SK-N-SH (cell line): ENCODE measurements around the gene IZUMO4. TPM values are rescaled to one million over a fixed set of nuclear protein-coding genes. Genes with fewer than 3 reads are reported as not detected.

Experiments
- CTCF ChIA-PET: fragments of 300-600, 350-600 bp; formaldehyde crosslinking; extraction: SDS; loops from one replicate; lab custom pipeline; 2021; lab: Yijun Ruan, JAX
- POLR2A ChIA-PET: fragments of 350-600 bp; sonication (Branson Sonifier 250); formaldehyde crosslinking; extraction: SDS; loops from one replicate; lab custom pipeline; 2020; ENCODE audit warnings: antibody characterized with exemption, inconsistent platforms; lab: Yijun Ruan, JAX
- DNase-seq: peaks from one replicate; pipeline ENCODE4 v3.0.0; 2012
- H2AFZ ChIP-seq: fragments of 200-600 bp; sonication (generic); 2 replicates; pipeline ENCODE4 v1.8.1; 2016; ENCODE audit warnings: antibody characterized with exemption, mild to moderate bottlenecking, low read depth
- H3F3A ChIP-seq: fragments of 200-600 bp; sonication (generic); replicated peaks from 2 replicates; pipeline ENCODE3; 2016; ENCODE audit warnings: antibody characterized with exemption, mild to moderate bottlenecking; ENCODE audit not compliant: insufficient read depth
- H3K27ac ChIP-seq, 2 experiments: fragments of 200-500 bp in 1 of 2; fragments of 200-600 bp in 1 of 2; sonication (Bioruptor generic) in 1 of 2; sonication (generic), shearing (Covaris generic) in 1 of 2; 2 replicates each; pipeline versions ENCODE4 v1.5.1 to v1.6.1; 2014 to 2016; ENCODE audit warnings: low read depth in 2 of 2, inconsistent platforms in 1 of 2, low read length in 1 of 2, mild to moderate bottlenecking in 1 of 2, mixed read lengths in 1 of 2
- H3K27me3 ChIP-seq: fragments of 200-600 bp; sonication (generic), shearing (Covaris generic); 2 replicates; pipeline ENCODE4 v1.6.1; 2016; ENCODE audit warnings: mixed run types; ENCODE audit not compliant: insufficient read depth
- H3K36me3 ChIP-seq, 2 experiments: fragments of 200-500 bp in 1 of 2; fragments of 200-600 bp in 1 of 2; sonication (Bioruptor generic) in 1 of 2; sonication (generic) in 1 of 2; replicated peaks in 1 of 2; 2 replicates each; pipeline versions ENCODE3 to v1.5.1; 2014 to 2016; ENCODE audit warnings: low read length in 1 of 2, mild to moderate bottlenecking in 1 of 2; ENCODE audit not compliant: insufficient read depth in 2 of 2, control insufficient read depth in 1 of 2
- H3K4me1 ChIP-seq, 2 experiments: fragments of 200-500 bp in 1 of 2; fragments of 200-600 bp in 1 of 2; sonication (Bioruptor generic) in 1 of 2; sonication (generic), shearing (Covaris generic) in 1 of 2; 2 replicates each; pipeline versions ENCODE4 v1.5.1 to v1.6.1; 2014 to 2016; ENCODE audit warnings: low read depth in 1 of 2, low read length in 1 of 2, mixed run types in 1 of 2; ENCODE audit not compliant: insufficient read depth in 2 of 2, control insufficient read depth in 1 of 2
- H3K4me2 ChIP-seq: fragments of 200-600 bp; sonication (generic), shearing (Covaris generic); 2 replicates; pipeline ENCODE4 v1.6.1; 2017; ENCODE audit warnings: mixed run types
- H3K4me3 ChIP-seq, 2 experiments: fragments of 200-500 bp in 1 of 2; fragments of 200-600 bp in 1 of 2; sonication (Bioruptor generic) in 1 of 2; sonication (generic), shearing (Covaris generic) in 1 of 2; 2 replicates each; pipeline versions ENCODE4 v1.5.1 to v1.8.1; 2014 to 2016; ENCODE audit warnings: low read depth in 2 of 2, inconsistent platforms in 1 of 2, low read length in 1 of 2, mild to moderate bottlenecking in 1 of 2, mixed read lengths in 1 of 2, moderate library complexity in 1 of 2
- H3K79me2 ChIP-seq: fragments of 200-600 bp; sonication (generic); 2 replicates; pipeline ENCODE4 v1.8.1; 2017; ENCODE audit warnings: mild to moderate bottlenecking; ENCODE audit not compliant: insufficient read depth
- H3K9ac ChIP-seq: fragments of 200-600 bp; sonication (generic); 2 replicates; pipeline ENCODE4 v1.6.1; 2017; ENCODE audit warnings: mixed run types
- H3K9me2 ChIP-seq: fragments of 200-600 bp; sonication (generic); 2 replicates; pipeline ENCODE4 v1.6.1; 2017; ENCODE audit warnings: mixed run types
- H3K9me3 ChIP-seq: fragments of 200-600 bp; sonication (generic); 2 replicates; pipeline ENCODE4 v1.6.1; 2017; ENCODE audit warnings: mixed run types, mild to moderate bottlenecking, moderate library complexity
- H4K20me1 ChIP-seq: fragments of 200-600 bp; sonication (generic); 2 replicates; pipeline ENCODE4 v1.6.1; 2017; ENCODE audit warnings: mild to moderate bottlenecking, mixed run types; ENCODE audit not compliant: insufficient read depth
- CHD2 ChIP-seq: fragments of 150-350 bp; IDR thresholded peaks from 2 replicates; pipeline ENCODE4 v1.6.1; 2018; ENCODE audit warnings: low read length; ENCODE audit not compliant: partially characterized antibody
- EP300 ChIP-seq, 2 experiments: IDR thresholded peaks; 2 replicates each; pipeline versions ENCODE4 v1.4.0 to v1.6.1; 2012; ENCODE audit warnings: borderline replicate concordance in 1 of 2, low read depth in 1 of 2, low read length in 1 of 2
- FOXM1 ChIP-seq: IDR thresholded peaks from 2 replicates; pipeline ENCODE4 v1.4.0; 2012; ENCODE audit warnings: low read depth, mild to moderate bottlenecking
- JUND ChIP-seq: IDR thresholded peaks from 2 replicates; pipeline ENCODE4 v1.4.0; 2012
- MEF2A ChIP-seq: IDR thresholded peaks from 2 replicates; pipeline ENCODE4 v1.4.0; 2012; ENCODE audit warnings: low read depth, borderline replicate concordance
- NFIC ChIP-seq: IDR thresholded peaks from 2 replicates; pipeline ENCODE4 v1.4.0; 2012; ENCODE audit warnings: borderline replicate concordance
- NRF1 ChIP-seq: IDR thresholded peaks from 2 replicates; pipeline ENCODE4 v1.6.1; 2012; ENCODE audit warnings: low read depth, mild to moderate bottlenecking, low read length
- POLR2AphosphoS5 ChIP-seq: IDR thresholded peaks from 2 replicates; pipeline ENCODE4 v1.6.1; 2012; ENCODE audit warnings: low read depth, low read length
- RAD21 ChIP-seq: IDR thresholded peaks from 2 replicates; pipeline ENCODE4 v1.6.1; 2012; ENCODE audit warnings: mild to moderate bottlenecking, low read length
- RCOR1 ChIP-seq: fragments of 150-350 bp; IDR thresholded peaks from 2 replicates; pipeline ENCODE4 v1.6.1; 2017; ENCODE audit warnings: antibody characterized with exemption, low read length
- REST ChIP-seq: IDR thresholded peaks from 2 replicates; pipeline ENCODE4 v1.6.1; 2012; ENCODE audit warnings: mild to moderate bottlenecking, low read depth, low read length, moderate library complexity
- SIN3A ChIP-seq: IDR thresholded peaks from 2 replicates; pipeline ENCODE4 v1.6.1; 2012; ENCODE audit warnings: low read depth, mild to moderate bottlenecking, low read length, moderate library complexity, borderline replicate concordance
- SMC3 ChIP-seq: IDR thresholded peaks from 2 replicates; pipeline ENCODE4 v1.6.1; 2012; ENCODE audit warnings: low read depth, low read length, improper control_type of control experiment
- TAF1 ChIP-seq: IDR thresholded peaks from 2 replicates; pipeline ENCODE4 v1.6.1; 2012; ENCODE audit warnings: low read depth, mild to moderate bottlenecking, low read length, moderate library complexity, borderline replicate concordance
- YY1 ChIP-seq: IDR thresholded peaks from 2 replicates; pipeline ENCODE4 v1.4.0; 2012; ENCODE audit warnings: low read depth, mild to moderate bottlenecking
- WGBS: methylation state at CpG from one replicate; pipeline ENCODE4 v1.1.6; 2017; ENCODE audit warnings: low lambda C conversion rate; 5-methylcytosine and 5-hydroxymethylcytosine counted together
- polyA plus RNA-seq, 3 experiments: library from polyadenylated mRNA; depleted of rRNA; stranded (reverse); fragments of >200 nt; gene quantifications; 2 replicates each; pipeline ENCODE4 v1.2.3, GENCODE V29; 2012
- TF ChIP-seq, protein P1 (sequence below): IDR thresholded peaks from 2 replicates; pipeline ENCODE4 v1.4.0; 2012; ENCODE audit warnings: low read depth, borderline replicate concordance

IZUMO4 gene
- polyA plus RNA-seq, 1 of the 3 experiments (the other 2 are of a cell fraction), result 4.6 TPM

GRCh38 chr19:2070436-2070827, 26.3 kb upstream of the IZUMO4 start:
- Histone ChIP-seq H3K79me2 (no peaks in the 10 kb centered on the region), H4K20me1 (no peaks in the 10 kb centered on the region), H3K4me2 (no peak overlapping the region), H3K27me3 (no peaks in the 10 kb centered on the region), H3K27ac (no peak overlapping the region), H3K9ac (no peak overlapping the region), H3K9me2 (no peaks in the 10 kb centered on the region), H3K4me1 (no peaks in the 10 kb centered on the region), H2AFZ (no peak overlapping the region), H3F3A (peaks cover 8% of the 10 kb centered on the region), H3K9me3 (no peaks in the 10 kb centered on the region), H3K4me3 (no peak overlapping the region), H3K36me3 (peaks cover 8 to 12% of the 10 kb centered on the region in 2 experiments)
- DNase-seq, result no peak
- ChIA-PET CTCF (interaction anchor here (0.5 to 4.4 kb wide), 37 partner anchors 8 to 528 kb away, joined by 3 to 43 read pairs (median 5); no protein-coding TSS in a partner anchor), POLR2A (interaction anchor here (0.7 to 1.0 kb wide), 2 partner anchors 19 to 125 kb away, joined by 3 to 4 read pairs; no protein-coding TSS in a partner anchor)
- no peak for TF ChIP-seq POLR2AphosphoS5
- TF ChIP-seq YY1, result no peak
- no peak for TF ChIP-seq EP300 (IDR thresholded peaks at IDR 0.05; ENCODE audit: borderline replicate concordance in 1 of 2, low read depth in 1 of 2, low read length in 1 of 2)
- no peak for TF ChIP-seq FOXM1
- 95% methylated on average over 10 of the region's 10 CpGs for WGBS

- Histone ChIP-seq H3K79me2 (no peaks in the 10 kb centered on the region), H3K4me1 (no peaks in the 10 kb centered on the region), H3K9ac (no peak overlapping the region), H3K4me2 (no peak overlapping the region), H3K9me3 (no peaks in the 10 kb centered on the region), H3K36me3 (peaks cover 11 to 12% of the 10 kb centered on the region in 2 experiments), H3K9me2 (no peaks in the 10 kb centered on the region), H3K4me3 (no peak overlapping the region), H4K20me1 (no peaks in the 10 kb centered on the region), H3F3A (peaks cover 8% of the 10 kb centered on the region), H3K27ac (no peak overlapping the region), H3K27me3 (no peaks in the 10 kb centered on the region), H2AFZ (no peak overlapping the region)
- DNase-seq, result no peak
- TF ChIP-seq SMC3 (no peak), RCOR1 (no peak), NRF1 (no peak), JUND (no peak), CHD2 (no peak), TAF1 (no peak), RAD21 (no peak), MEF2A (no peak), REST (no peak), NFIC (no peak), EP300 (IDR thresholded peaks at IDR 0.05; ENCODE audit: borderline replicate concordance in 1 of 2, low read depth in 1 of 2, low read length in 1 of 2) (no peak), SIN3A (no peak)
- TF ChIP-seq, protein P1, sequence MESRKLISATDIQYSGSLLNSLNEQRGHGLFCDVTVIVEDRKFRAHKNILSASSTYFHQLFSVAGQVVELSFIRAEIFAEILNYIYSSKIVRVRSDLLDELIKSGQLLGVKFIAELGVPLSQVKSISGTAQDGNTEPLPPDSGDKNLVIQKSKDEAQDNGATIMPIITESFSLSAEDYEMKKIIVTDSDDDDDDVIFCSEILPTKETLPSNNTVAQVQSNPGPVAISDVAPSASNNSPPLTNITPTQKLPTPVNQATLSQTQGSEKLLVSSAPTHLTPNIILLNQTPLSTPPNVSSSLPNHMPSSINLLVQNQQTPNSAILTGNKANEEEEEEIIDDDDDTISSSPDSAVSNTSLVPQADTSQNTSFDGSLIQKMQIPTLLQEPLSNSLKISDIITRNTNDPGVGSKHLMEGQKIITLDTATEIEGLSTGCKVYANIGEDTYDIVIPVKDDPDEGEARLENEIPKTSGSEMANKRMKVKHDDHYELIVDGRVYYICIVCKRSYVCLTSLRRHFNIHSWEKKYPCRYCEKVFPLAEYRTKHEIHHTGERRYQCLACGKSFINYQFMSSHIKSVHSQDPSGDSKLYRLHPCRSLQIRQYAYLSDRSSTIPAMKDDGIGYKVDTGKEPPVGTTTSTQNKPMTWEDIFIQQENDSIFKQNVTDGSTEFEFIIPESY, result no peak
- 86% methylated on average over 19 of the region's 19 CpGs for WGBS
- CTCF ChIA-PET, result interaction anchor here (3.0 to 4.4 kb wide), 2 partner anchors 51 to 52 kb away, joined by 12 to 43 read pairs; no protein-coding TSS in a partner anchor
- POLR2A ChIA-PET, result no interaction called here
These were observed 25.6 kb upstream of the IZUMO4 start for GRCh38 chr19:2070986-2071673.
